ENCODE data around the gene EDNRA. TPM values are rescaled to one million over a fixed set of nuclear protein-coding genes. Genes with fewer than 3 reads are reported as not detected.

Gene EDNRA
- total RNA-seq, 3 donors from 2014 or later = 2.6 to 11.1 (median 5.2) TPM

- no peaks in the 10 kb centered on the region for H3K27me3 ChIP-seq
- intact Hi-C loops (cut with DNase I; ENCODE audit: low total_unique reads) = no loop called here
- no peak for TF ChIP-seq POLR2AphosphoS5 (IDR thresholded peaks at IDR 0.05)
- TF ChIP-seq CTCF (IDR thresholded peaks at IDR 0.05) = no peak
- TF ChIP-seq POLR2A (IDR thresholded peaks at IDR 0.05) = no peak
- H3K4me3 ChIP-seq = no peak overlapping the region
- no peaks in the 10 kb centered on the region for H3K4me1 ChIP-seq
- H3K9me3 ChIP-seq = no peaks in the 10 kb centered on the region
- DNase-seq (ENCODE audit: low spot score in 2 of 2) = no peak
- H3K27ac ChIP-seq = no peak overlapping the region
- H3K36me3 ChIP-seq = no peaks in the 10 kb centered on the region
Measured at GRCh38 chr4:147508346-147508745, 27.4 kb downstream of the EDNRA start.

- H3K27me3 ChIP-seq = no peaks in the 10 kb centered on the region
- intact Hi-C loops (cut with DNase I; ENCODE audit: low total_unique reads) = no loop called here
- TF ChIP-seq CTCF (IDR thresholded peaks at IDR 0.05) = no peak
- no peak for TF ChIP-seq POLR2AphosphoS5 (IDR thresholded peaks at IDR 0.05)
- no peak for TF ChIP-seq POLR2A (IDR thresholded peaks at IDR 0.05)
- no peaks in the 10 kb centered on the region for H3K9me3 ChIP-seq
- no peak overlapping the region for H3K4me3 ChIP-seq
- H3K27ac ChIP-seq = no peak overlapping the region
- H3K4me1 ChIP-seq = no peaks in the 10 kb centered on the region
- DNase-seq (ENCODE audit: low spot score in 2 of 2) = no peak
- H3K36me3 ChIP-seq = no peaks in the 10 kb centered on the region
Measured at GRCh38 chr4:147509386-147509785, 28.5 kb downstream of the EDNRA start.

- H3K36me3 ChIP-seq = no peaks in the 10 kb centered on the region
- no peaks in the 10 kb centered on the region for H3K4me1 ChIP-seq
- no peaks in the 10 kb centered on the region for H3K9me3 ChIP-seq
- H3K4me3 ChIP-seq = no peak overlapping the region
- H3K27ac ChIP-seq = no peak overlapping the region
- no peaks in the 10 kb centered on the region for H3K27me3 ChIP-seq
- intact Hi-C loops (cut with DNase I; ENCODE audit: low total_unique reads) = no loop called here
- DNase-seq (ENCODE audit: low spot score in 2 of 2) = no peak
- no peak for TF ChIP-seq POLR2A (IDR thresholded peaks at IDR 0.05)
Measured at GRCh38 chr4:147510962-147511668, 30.2 kb downstream of the EDNRA start.

- no peaks in the 10 kb centered on the region for H3K4me1 ChIP-seq
- intact Hi-C loops (cut with DNase I; ENCODE audit: low total_unique reads) = no loop called here
- H3K36me3 ChIP-seq = no peaks in the 10 kb centered on the region
- no peak overlapping the region for H3K4me3 ChIP-seq
- no peaks in the 10 kb centered on the region for H3K9me3 ChIP-seq
- H3K27ac ChIP-seq = peak overlapping the region in 1 of 2 donors; percentile 7
- H3K27me3 ChIP-seq = no peaks in the 10 kb centered on the region
- no peak for DNase-seq (ENCODE audit: low spot score in 2 of 2)
- TF ChIP-seq POLR2AphosphoS5 (IDR thresholded peaks at IDR 0.05) = no peak
- TF ChIP-seq CTCF (IDR thresholded peaks at IDR 0.05) = no peak
- no peak for TF ChIP-seq POLR2A (IDR thresholded peaks at IDR 0.05)
Measured at GRCh38 chr4:147513091-147513490, 32.2 kb downstream of the EDNRA start.

- DNase-seq (ENCODE audit: low spot score in 2 of 2) = no peak
- Histone ChIP-seq H3K27ac (no peak overlapping the region), H3K27me3 (no peaks in the 10 kb centered on the region), H3K36me3 (no peaks in the 10 kb centered on the region), H3K4me1 (no peaks in the 10 kb centered on the region), H3K4me3 (no peak overlapping the region), H3K9me3 (no peaks in the 10 kb centered on the region)
- intact Hi-C loops (cut with DNase I; ENCODE audit: low total_unique reads) = no loop called here
- TF ChIP-seq POLR2AphosphoS5 (IDR thresholded peaks at IDR 0.05) = no peak
- no peak for TF ChIP-seq CTCF (IDR thresholded peaks at IDR 0.05)
- TF ChIP-seq POLR2A (IDR thresholded peaks at IDR 0.05) = no peak
Measured at GRCh38 chr4:147513952-147514351, 33.1 kb downstream of the EDNRA start.

Measured in breast epithelium (tissue), 4 donors.